Endometrium (tissue), 2 donors: ENCODE measurements around the gene ACTRT3.

Experiments used
- FAIRE-seq: peaks from 2 replicates; lab custom pipeline; 2012; peaks lifted over from hg19 to GRCh38; lab: Jason Lieb, UNC
- donor health status: control.
- donor health status: control.

ACTRT3 gene

DNA sequence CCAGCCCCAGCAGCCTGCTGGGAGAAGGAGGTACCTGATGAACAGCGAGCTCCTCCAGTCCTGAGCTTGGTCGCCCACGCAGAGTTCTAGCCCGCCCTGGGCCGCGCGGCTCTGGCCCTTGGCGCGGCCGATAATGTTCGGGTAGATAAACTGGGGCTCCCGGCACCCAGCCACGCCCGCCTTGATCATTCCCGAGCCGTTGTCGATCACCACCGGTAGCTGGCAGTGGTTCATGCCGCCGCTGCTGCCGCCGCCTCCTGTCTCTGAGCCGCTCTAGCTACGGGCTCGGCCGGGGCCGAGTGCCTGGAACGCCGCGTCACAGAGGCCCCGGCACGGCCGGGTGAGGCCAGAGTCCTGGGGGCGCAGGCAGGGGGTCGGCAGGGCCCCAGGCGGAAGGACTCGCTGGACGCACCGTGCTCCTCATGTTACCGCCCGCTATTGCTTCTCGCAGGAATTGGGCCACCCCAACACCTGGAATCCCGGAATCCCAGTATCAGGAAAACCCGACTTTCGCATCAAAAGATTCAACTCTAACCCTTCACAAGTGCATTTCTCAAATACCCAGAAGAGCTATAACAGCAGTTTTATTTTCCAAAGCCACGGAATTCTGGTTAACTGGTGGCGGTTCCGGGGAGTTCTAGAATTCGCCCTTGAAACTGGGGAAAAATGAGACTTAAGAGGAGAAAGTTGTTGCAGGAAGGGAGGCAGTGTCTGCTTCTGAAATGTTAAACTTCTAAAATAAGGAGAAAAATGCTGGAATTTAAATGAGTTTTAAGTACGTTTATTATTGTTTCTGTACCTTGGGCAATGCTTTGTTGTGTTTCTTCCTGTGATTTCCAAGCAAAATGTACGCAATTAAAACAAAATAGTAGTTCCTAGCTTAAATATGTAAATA is at the start of gene ACTRT3:
TSS of gene ACTRT3 (minus strand) at position 275 of the 895 bp plus-strand sequence. CDS start at position 234, 41 bp downstream.
- no peak for FAIRE-seq

DNA sequence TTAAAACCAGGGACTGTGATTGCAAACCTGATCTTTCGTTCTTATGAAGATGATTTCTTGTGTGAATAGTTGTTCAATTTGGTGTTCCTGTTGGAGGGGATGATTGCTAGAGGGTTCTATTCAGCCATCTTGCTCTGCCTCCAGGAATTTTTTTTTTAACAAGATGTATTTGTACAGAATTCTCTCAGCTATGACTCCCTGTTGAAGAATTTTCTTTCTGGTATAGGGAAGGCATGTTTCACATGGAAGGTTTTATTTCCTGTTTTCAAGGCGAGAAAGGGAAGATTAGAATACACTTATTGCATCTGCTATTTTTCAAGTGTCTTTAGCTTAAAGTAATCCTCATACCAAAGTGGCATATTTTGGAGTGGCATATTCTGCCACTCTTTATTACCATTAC is 49.0 kb upstream of the ACTRT3 start:
- FAIRE-seq: no peak

DNA sequence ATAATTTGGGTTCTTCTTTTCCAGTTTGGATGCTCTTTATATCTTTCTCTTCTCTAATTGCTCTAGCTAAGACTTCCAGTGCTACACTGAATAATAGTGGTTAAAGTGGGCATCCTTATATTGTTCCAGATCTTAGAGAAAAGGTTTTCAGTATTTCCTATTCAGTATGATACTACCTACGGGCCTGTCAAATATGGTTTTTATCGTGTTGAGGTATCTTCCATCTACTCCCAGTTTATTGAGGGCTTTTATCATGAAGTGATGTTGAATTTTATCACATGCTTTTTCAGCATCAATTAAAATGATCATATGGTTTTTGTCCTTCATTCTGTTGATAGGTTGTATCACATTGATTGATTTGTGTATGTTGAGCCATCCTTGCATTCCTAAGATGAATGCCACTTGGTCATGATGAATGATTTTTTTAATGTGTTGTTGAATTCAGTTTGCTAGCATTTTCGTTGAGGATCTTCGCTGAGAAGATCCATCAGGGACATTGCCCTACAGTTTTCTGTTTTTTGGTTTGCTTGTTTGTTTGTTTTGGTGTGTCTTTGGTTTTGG is 46.3 kb upstream of the ACTRT3 start:
- no peak for FAIRE-seq

DNA sequence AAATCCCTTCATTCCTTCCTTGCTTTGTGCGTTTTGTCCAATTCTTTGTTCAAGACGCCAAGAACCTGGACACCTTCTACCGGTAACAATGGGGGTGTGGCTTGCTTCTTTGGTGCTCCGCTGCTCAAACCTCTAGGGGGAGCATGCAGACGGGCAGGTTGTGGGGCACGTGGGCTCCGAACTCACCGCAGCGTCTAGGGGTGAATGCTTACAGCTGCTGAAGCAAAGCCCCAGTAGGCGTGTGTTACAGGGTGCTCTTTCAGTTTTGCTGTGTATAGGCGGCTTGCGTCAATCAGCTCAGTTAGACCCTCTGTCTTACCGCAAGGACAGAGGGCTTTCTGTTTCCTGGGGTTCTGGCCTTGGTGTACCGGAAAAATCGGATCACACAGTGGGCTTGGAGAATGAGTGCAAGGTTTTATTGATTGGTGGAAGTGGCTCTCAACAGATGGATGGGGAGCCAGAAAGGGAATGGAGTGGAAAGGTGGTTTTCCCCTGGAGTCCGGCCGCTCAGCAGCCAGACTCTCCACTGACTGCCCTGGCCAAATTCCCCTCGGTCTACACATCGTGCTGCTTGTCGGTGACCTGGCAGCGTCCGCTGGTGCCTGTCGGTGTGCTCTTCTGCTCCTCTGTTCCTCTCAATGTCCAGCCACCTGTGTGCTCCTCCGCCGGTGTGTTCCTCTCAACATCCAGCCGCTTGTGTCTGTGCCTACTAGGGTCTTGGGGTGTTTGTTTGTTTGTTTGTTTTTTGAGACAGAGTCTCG is 44.6 kb upstream of the ACTRT3 start:
- no peak for FAIRE-seq

DNA sequence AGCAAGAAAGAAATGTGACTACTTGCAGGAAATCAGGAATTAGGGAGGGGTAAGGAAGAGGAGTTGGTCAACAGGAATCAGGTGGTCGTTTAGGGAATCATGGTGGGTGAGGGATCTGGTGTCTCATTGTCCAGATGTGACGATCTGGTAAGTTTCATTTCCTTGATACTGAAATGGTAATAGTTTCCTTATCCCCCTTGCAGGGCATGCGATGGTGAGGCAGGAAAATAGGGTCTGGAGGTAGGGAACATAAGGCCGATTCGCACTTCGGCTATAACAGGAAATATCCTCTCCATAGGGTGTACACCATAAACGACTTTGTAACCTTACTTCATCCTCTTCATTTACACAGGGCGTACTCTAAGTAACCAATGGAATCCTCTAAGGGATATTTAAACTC is 43.9 kb upstream of the ACTRT3 start:
- FAIRE-seq: no peak

DNA sequence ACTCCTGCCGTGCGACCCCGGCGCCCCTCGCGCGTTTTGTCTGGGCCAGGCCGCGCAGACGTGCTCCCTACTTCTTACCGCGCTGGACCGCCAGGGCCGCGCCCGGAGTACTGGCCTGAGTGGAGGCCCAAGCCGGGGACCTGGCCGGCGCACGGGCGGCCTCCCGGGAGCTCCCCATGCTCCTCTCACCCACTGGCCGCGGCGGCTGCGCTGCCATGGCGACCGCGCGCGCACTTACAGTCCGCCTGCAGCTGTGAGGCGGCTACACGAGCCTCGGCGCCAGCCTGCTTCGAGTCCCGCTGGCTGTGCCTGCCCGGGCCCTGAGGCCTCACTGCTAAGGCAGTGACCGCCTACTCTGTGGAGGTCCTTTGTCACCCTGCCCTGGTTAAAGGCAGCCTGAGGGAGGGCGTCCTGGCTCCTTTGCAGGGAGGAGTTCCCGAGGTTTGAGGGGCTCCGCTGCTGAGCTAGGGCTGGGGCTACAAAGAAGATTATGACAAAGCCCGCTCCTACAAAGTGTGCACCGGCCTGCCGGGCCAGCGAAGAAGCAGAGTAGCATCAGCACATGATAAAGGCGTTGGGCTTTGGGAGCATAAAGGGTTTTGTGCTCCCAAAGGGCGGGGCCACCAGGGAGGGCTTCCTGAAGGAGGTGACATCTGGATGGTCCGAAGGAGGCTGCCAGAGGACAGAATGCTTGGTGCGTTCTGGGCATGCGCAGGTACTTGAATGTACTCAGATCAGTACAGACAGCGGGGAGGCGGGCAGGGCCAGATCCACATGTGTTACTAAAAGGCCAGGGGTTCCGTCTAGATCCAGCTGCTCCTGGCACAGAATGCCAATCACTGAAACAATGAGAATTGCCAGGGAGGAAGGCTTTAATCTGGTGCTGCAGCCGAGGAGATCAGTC is 43.2 kb upstream of the ACTRT3 start, which contains the start of the genes LRRC34 and LRRIQ4:
TSS of gene LRRC34 (minus strand) at position 573 of the 904 bp plus-strand sequence. CDS start at position 217, 356 bp downstream.
TSS of gene LRRIQ4 (plus strand) at position 539 of the 904 bp plus-strand sequence. CDS start 9,052 bp downstream, outside the sequence.
- FAIRE-seq: no peak

DNA sequence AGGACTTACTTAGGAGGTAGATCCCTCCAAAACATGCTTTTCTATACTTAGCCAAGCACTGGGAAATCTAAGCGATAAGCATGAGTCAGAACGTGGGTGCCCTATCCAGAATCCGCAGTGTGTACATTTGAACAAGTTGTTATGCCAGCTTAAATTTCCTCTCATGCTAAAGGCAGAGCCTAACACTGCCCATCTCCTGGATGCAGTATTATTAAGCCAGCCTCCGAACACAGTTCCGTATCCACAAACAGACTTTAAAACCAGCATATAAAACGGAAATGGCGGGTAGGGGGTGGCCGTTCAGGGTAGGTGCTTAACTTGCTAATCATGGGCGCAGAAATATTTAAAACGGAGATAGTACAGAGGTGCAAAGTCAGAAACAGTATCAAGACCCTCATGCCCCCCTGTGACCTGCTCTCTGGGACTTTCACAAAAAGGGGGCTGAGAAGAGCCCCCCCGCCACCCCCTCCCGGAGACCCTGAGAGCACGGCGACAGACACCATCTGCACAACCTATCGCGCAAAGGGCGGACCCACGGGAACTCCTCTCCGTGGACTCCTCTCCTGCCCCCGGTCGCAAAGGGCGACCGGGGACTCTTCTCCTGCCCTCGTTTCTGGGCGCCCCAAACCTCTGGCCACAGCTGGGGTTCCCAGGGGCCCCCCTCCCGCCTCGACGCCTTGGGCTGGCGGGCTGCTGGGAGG is 42.4 kb upstream of the ACTRT3 start:
- no peak for FAIRE-seq

DNA sequence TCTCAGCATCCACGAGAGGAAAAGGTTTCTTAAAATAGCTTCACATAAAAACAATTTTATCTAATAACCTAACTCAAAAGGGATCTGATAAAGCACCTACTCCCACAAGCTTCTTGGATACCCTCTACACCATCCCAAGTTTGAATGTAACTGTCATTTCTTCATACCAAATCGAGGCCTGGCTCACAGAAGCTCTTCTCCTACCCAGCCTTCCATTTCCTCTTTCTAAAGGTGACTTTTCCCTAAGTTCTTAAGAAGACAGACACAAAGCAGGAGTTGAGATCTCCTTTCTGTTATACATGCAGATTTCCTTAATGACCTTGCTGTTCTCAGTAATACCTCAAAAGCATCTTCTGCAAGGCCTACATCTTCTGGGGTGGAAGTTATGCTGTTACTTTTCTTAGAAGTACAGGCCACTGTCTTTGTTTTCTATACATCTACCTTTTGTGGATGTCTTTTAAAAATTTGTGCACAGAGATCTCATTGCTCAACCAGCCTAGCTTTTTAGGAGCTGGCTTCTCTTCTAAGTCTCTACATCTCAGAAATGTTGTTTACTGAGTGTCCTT is 40.0 kb upstream of the ACTRT3 start:
- FAIRE-seq: no peak

DNA sequence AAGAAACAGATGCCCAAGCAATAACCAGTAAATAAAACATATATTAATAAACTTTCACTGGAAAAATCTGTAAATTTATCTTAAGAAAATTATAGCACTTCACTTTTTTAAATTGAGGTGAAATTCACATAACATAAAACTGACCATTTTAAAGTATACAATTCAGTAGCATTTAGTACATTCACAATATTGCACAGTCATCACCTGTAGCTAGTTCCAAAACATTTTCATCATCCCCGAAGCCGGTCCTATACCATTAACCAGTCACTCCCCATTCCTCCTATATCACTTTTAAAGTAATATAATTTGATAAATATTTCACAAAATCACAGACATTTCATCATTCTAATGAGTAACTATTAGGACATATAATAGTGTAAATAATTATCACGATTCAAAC is 35.3 kb upstream of the ACTRT3 start:
- no peak for FAIRE-seq

DNA sequence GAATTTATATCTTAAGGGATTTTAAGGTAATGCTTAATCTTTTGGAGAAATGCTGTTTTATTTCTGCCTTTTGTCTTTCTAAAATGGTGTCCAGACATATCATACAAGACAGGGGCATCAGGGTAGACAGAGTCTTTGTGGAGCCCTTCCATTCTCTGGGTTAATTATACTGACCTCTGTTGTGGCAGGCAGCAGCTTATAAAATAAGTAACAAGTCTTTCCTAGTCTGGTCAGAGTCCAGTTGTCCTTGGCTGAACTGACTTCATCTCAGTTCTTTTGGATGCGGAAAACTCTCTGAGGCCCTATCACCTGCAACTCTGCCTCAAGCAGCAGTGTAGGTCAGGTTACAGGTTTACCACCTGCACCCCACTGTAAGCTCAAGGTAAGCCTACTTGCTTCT is 23.0 kb upstream of the ACTRT3 start:
- FAIRE-seq: no peak

DNA sequence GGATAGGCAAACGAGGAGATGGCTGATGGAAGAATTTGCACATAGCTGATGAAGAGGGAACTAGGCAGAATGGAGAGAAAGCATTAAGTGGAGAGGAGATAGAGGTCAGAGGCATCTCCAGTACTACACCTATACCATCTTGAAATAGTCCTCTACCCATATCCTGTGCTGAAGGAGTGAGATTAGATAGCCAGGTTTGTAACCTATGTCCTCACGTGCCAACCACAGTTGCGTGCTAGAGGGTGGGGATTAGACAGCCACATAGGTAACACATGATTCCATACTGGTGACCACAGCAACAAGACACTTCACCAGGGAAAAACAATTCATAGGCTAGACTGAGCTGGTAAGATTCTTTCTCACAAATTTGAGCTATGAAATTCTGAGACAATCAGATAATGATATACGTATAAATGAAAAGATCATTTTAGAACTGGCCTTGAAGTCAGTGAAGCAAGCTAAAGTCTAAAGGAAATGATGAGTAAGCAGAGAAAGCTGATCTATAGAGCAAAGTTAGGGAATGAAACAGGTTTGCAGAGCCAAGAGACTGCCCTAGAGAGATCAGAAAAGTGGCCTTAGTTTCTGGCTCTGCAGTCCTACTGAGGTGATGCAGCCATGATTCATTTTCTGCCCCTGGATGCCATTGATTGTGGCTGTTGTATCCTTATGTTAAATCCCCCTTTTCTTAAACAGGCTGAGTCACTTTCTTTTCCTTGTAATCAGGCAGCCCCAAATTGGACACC is 21.5 kb upstream of the ACTRT3 start:
- FAIRE-seq: no peak

DNA sequence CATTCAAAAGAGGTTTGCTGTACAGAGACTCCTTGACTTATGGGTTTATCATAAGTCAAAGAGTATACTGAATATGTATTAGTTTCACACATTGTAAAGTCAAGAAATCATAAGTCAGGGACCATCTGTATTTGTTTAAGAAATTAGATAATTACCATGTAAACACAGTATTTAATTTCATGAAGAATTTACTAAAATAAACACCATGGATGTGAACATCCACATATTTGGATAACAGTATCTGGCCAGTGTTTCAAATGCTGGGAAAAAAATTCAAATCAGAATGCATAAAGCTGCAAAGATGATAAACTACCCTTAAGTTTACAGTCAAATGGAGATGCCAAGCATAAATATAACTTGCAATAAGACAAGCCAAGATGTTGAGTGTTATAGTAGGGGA is 20.9 kb upstream of the ACTRT3 start:
- FAIRE-seq: no peak

DNA sequence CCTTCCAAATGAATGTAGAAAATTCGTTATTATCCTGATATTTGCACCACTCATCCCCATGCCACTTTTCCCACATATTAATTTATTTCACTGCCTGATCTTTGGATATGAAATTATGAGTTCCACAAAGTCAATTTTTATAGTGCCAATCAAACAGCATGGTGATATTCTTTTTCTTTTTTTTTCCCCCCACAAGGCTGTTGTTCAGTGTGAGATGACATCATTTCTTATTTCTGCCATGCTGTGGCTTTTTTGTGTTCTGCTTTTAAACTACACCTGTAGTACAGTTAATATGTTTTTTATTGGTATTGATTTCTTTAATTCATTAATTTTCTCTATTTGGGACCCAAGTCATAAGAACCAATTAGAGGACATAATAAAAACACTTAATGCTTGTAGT is 18.4 kb upstream of the ACTRT3 start:
- FAIRE-seq: no peak

DNA sequence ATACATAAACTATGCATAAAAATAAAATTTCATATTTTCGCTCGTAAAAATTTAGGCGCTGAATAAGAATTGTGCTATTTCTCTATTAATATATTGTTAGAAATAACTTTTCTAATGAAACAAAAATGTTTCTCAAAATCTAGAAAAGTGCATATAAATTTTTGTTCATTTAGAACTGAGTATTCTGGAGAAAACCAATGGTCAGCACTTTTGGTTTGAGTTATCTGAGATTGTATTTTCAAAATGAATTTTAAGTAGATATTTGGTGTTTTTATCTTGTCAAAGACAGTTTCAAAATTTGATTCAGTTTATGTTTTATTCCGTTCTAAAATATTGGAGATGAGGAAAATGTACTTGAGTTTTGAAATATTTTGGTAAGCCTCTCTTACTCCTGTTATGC is 17.8 kb upstream of the ACTRT3 start:
- no peak for FAIRE-seq

DNA sequence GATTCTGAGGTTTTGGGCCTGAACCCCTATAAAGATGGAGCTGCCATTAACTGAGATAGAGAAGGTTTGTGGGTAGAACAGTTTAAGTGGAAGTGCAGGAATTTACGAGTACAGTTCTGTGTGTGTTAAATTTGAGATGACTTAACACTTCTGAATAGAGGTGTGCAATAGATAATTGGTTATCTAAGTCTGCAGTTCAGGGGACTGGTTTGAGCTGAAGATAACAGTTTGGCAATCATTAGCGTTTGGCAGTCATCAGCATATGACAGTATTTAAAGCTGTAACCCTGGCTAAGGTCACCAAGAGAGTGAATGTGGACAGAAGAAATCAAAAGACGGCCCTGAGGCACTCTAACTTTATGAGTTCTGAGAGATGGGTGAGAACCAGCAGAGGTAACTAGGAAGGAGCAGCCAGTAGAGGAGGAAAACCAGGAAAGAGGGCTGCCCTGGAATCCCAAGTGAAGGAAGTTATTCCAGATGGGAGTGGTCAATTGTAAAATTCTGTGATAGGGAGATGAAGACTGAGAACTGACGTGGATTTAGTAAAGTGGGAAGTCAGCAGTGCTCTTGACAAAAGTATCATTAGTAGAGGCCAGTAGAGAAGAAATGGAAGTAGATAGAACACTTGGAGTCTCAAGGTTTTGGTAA is 12.0 kb upstream of the ACTRT3 start:
- no peak for FAIRE-seq

DNA sequence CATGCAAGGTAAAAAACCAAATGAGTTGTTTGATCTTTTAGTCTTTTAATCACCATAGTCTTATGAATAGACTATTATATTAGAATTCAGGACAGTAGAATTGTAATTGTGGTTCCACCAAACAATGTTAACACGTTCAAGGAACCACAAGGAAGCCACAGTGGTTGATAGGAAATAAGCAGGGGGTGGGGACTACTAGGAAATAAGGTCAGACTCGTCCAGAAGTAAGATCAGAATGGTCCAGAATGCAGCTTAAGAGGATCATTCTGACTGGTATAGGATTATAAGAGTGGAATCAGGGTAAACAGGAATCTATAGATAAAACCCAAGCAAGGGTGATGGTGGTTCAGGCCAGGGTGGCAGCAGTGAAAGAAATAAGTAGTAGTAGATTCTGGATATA is 11.4 kb upstream of the ACTRT3 start:
- FAIRE-seq: no peak

DNA sequence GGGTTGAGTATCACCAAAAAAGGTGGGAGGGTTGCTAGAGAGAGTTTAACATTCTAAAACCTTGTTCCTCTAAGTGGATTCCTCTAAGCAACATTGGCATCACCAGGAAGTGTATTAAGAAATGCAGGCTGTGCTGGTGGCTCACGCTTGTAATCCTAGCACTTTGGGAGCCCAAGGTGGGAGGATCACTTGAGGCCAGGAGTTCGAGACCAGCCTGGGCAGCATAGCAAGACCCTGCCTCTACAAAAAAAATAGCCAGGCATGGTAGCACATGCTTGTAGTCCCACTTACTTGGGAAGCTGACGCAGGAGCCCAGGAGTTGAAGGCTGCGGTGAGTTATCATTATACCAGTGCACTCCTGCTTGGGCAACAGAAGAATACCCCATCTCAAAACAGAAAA is 8.5 kb upstream of the ACTRT3 start:
- FAIRE-seq: no peak

DNA sequence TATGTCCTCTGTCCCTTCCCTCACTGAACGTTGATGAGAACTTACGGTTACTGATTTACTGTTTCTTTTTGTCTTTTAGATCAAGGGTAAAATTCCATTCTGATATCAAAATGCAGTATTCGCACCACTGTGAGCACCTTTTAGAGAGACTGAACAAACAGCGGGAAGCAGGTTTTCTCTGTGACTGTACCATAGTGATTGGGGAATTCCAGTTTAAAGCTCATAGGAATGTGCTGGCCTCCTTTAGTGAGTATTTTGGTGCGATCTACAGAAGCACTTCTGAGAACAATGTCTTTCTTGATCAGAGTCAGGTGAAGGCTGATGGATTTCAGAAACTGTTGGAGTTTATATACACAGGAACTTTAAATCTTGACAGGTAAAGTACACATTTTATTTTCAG is 4.8 kb upstream of the ACTRT3 start:
- no peak for FAIRE-seq
